Measurements from ENCODE around the gene ATXN8OS. TPM values are rescaled to one million over a fixed set of nuclear protein-coding genes. Genes with fewer than 3 reads are reported as not detected.
"Not testable (repeated sequence)": the region's sequence is repeated elsewhere in the genome, so short reads cannot be mapped to it uniquely, and the experiment has no call there.

The ATXN8OS gene
- total RNA-seq: not detected

GRCh38 chr13:70107498-70108281 lies at the start of gene ATXN8OS:
ATXN8OS (plus strand) TSS chr13:70107826.
- POLR2A ChIA-PET: no interaction called here
- Mint-ChIP-seq H3K4me1 (no peaks in the 10 kb centered on the region), H3K36me3 (no peaks in the 10 kb centered on the region), H3K9me3 (no peaks in the 10 kb centered on the region), H3K27ac (no peak within 1 kb of the TSS), H3K4me3 (no peak within 1 kb of the TSS), H3K27me3 (no peaks in the 10 kb centered on the region)
- DNase-seq (no peak), ATAC-seq (ENCODE audit: low read depth) (no peak)

DNA sequence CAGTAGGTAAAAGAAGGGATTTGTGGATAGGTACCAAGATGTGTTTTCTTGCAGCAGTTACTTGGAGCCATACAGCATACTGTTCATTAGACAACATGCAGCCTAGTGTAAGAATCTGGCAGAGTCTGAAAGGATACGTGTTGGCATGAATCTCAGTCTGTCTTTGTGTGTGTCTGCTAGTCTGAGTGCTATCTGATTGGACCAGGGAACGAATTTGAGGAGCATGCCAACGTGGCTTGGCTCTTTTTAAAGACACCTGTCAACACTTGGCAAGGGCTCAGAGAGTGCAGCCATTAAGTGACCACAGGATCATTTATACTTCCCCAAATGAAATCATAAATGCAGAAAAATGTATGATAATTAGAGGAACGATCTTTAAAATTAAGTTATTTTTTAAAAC lies 27.6 kb upstream of the ATXN8OS start:
- ATAC-seq (ENCODE audit: low read depth): no peak
- Mint-ChIP-seq H3K4me1 (no peaks in the 10 kb centered on the region), H3K27ac (no peak overlapping the region), H3K27me3 (no peaks in the 10 kb centered on the region), H3K36me3 (no peaks in the 10 kb centered on the region), H3K9me3 (peaks cover 3% of the 10 kb centered on the region), H3K4me3 (no peak overlapping the region)
- no peak for DNase-seq
- POLR2A ChIA-PET: no interaction called here

DNA sequence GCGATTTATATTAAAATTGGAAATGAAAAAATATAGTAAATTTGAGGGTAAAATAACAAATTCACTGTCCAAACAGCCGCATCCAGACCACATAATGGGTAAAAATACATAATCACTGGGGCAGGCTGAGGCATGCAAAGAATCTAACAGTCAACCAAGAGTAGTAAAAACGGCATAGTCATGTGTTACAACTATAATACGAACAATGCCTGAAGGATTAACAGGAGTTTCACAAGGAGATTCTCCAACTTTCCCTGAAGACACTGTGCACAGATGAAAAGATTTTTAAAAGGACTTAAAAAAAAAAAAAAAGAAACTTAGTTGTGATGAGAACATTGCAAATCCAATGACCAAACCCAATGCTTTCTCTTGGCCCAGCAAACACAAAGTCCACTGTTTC lies 20.4 kb upstream of the ATXN8OS start:
- POLR2A ChIA-PET: no interaction called here
- H3K27ac Mint-ChIP-seq: no peak overlapping the region
- no peak for ATAC-seq (ENCODE audit: low read depth)
- H3K9me3 Mint-ChIP-seq: peaks cover 5% of the 10 kb centered on the region
- no peaks in the 10 kb centered on the region for H3K27me3 Mint-ChIP-seq
- DNase-seq: no peak
- no peak overlapping the region for H3K4me3 Mint-ChIP-seq
- H3K4me1 Mint-ChIP-seq: no peaks in the 10 kb centered on the region
- no peaks in the 10 kb centered on the region for H3K36me3 Mint-ChIP-seq

DNA sequence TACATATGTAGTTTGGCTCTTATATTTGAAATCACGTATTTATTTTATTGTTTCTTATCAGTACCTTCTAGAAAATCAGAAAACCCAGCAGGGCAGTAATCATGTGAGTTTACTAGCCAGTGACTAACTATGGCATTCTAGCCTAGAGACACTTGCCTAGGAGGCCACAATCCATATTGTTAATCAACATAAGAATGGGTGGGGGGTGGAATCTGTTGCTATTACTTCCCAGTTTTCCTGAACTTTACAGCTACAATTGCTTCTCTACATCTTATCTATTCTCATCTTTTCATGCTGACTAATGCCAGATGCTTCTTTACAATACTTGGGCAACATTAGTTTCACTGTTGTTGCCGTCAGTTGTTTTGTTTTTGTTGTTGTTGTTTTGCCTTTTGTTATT lies 18.7 kb upstream of the ATXN8OS start:
- peaks cover 5% of the 10 kb centered on the region for H3K9me3 Mint-ChIP-seq
- ATAC-seq (ENCODE audit: low read depth) (no peak), DNase-seq (no peak)
- no peak overlapping the region for H3K27ac Mint-ChIP-seq
- POLR2A ChIA-PET: no interaction called here
- H3K4me1 Mint-ChIP-seq: no peaks in the 10 kb centered on the region
- no peaks in the 10 kb centered on the region for H3K36me3 Mint-ChIP-seq
- H3K27me3 Mint-ChIP-seq: no peaks in the 10 kb centered on the region
- no peak overlapping the region for H3K4me3 Mint-ChIP-seq

DNA sequence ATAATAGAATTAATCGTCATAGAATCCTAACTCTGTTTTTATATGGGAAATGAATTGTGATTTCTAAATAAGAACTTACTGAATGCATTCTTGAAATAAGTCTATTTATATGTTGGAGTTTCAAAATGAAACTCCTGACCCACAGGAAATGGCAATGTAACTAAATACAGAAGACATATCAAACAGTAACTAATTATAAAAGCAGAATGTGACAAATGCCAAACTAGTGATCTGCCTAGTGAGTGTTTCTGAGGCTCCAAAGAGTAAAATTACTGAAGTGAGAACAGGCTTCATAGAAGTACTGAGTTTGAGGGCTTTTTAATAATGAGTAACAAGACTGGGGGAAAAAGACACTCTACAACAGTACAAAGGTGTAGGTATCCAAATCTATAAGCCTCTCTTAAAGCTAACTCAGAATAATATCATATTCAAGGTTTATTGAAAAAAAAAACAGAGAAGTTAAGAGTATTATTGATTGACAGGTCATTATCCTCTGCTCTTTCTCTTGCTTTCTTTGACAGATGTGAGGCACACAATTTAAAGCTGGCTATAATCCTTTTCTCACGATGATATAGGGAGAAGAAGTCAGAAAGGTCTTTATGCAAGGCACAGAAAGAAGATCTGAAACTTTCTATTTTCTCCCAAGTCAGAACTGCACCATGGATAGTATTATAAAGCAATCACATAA lies 17.4 kb upstream of the ATXN8OS start:
- Mint-ChIP-seq H3K36me3 (no peaks in the 10 kb centered on the region), H3K9me3 (peaks cover 3% of the 10 kb centered on the region), H3K27ac (no peak overlapping the region), H3K4me1 (no peaks in the 10 kb centered on the region), H3K27me3 (no peaks in the 10 kb centered on the region), H3K4me3 (no peak overlapping the region)
- ATAC-seq (ENCODE audit: low read depth) (no peak), DNase-seq (no peak)
- POLR2A ChIA-PET: no interaction called here

DNA sequence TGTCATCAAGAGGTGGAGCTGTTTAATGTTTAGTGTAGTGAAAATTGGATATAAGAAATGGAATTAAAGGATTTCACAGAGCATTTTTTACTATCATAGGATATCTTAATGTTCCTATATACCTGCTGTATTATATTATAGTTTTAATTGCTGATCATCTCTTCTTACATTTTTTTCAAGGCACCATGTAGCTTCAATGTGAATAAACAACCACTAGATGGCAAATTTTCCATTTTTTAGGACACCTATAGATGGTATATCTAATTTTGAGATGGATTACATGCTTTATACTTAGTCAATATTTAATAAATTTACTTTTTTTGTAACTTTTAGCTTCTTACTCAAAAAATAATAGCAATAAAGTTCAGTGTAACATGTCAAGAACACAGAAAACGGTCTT lies 9.0 kb upstream of the ATXN8OS start:
- DNase-seq (no peak), ATAC-seq (ENCODE audit: low read depth) (no peak)
- no peak overlapping the region for H3K4me3 Mint-ChIP-seq
- POLR2A ChIA-PET: no interaction called here
- H3K27ac Mint-ChIP-seq: no peak overlapping the region
- H3K9me3 Mint-ChIP-seq: no peaks in the 10 kb centered on the region
- H3K27me3 Mint-ChIP-seq: no peaks in the 10 kb centered on the region
- no peaks in the 10 kb centered on the region for H3K36me3 Mint-ChIP-seq
- no peaks in the 10 kb centered on the region for H3K4me1 Mint-ChIP-seq

DNA sequence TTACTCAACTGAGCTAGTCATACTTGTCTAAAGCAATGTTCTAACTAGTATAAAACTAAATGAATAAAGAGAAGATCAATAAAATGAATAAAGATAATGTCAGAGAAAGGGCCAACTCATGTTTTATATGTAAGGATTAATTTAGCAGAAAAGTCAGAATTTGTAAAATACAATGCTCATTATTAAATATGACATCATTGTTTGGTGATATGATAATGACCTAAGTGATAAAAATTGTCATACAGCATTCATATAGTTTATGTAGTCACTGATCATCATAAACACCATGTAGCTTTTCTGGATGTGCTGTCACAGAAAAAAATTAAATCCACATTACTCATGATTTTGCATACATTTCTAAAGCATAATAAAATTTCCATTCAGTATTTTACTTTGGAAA lies 3.1 kb upstream of the ATXN8OS start:
- Mint-ChIP-seq H3K36me3 (no peaks in the 10 kb centered on the region), H3K4me3 (no peak overlapping the region), H3K27ac (no peak overlapping the region), H3K27me3 (no peaks in the 10 kb centered on the region), H3K4me1 (no peaks in the 10 kb centered on the region), H3K9me3 (no peaks in the 10 kb centered on the region)
- POLR2A ChIA-PET: no interaction called here
- DNase-seq (no peak), ATAC-seq (ENCODE audit: low read depth) (no peak)

GRCh38 chr13:70107125-70107497 lies 515 bp upstream of the ATXN8OS start:
- Mint-ChIP-seq H3K4me1 (no peaks in the 10 kb centered on the region), H3K27me3 (no peaks in the 10 kb centered on the region), H3K36me3 (no peaks in the 10 kb centered on the region), H3K4me3 (no peak overlapping the region), H3K9me3 (no peaks in the 10 kb centered on the region), H3K27ac (no peak overlapping the region)
- DNase-seq (no peak), ATAC-seq (ENCODE audit: low read depth) (no peak)
- POLR2A ChIA-PET: no interaction called here

- Mint-ChIP-seq H3K4me1 (no peaks in the 10 kb centered on the region), H3K27me3 (no peaks in the 10 kb centered on the region), H3K4me3 (no peak within 1 kb of the TSS), H3K27ac (no peak within 1 kb of the TSS), H3K9me3 (no peaks in the 10 kb centered on the region), H3K36me3 (no peaks in the 10 kb centered on the region)
- DNase-seq: no peak
- POLR2A ChIA-PET: no interaction called here
- ATAC-seq (ENCODE audit: low read depth): no peak
These were observed 905 bp downstream of the ATXN8OS start, which contains the start of gene KLHL1 for GRCh38 chr13:70108356-70109105. KLHL1 (minus strand) TSS chr13:70108452; CDS start chr13:70107699, 753 bp downstream.

DNA sequence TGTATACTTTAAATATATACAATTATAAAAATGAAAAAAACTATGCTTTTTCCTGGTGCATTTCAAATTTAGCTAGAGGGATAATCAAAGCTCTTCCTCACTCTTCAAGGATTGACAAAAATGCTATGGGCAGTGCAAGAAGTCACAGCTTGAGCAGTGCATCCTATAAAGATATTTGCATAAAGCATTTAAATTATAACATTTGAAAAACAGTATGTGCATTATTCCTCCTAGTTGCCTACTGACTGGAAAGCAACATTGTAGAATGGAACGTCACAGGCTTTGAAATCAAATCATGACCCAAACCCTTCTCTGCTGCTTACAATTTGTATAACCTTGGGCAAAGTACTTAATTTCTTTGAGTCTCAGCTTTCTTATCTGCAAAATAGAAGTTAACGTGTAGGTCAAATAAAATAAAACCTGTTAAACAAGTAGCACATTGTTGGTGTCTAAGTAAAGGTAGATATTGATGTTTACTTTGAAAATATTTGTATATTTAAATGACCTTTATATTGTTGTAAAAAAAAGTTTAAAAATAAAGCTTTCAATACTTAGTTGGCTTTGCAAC lies 9.8 kb downstream of the ATXN8OS start:
- Mint-ChIP-seq H3K4me3 (no peak overlapping the region), H3K36me3 (no peaks in the 10 kb centered on the region), H3K9me3 (no peaks in the 10 kb centered on the region), H3K27me3 (no peaks in the 10 kb centered on the region), H3K4me1 (no peaks in the 10 kb centered on the region), H3K27ac (no peak overlapping the region)
- no peak for ATAC-seq (ENCODE audit: low read depth)
- no peak for DNase-seq
- POLR2A ChIA-PET: no interaction called here

DNA sequence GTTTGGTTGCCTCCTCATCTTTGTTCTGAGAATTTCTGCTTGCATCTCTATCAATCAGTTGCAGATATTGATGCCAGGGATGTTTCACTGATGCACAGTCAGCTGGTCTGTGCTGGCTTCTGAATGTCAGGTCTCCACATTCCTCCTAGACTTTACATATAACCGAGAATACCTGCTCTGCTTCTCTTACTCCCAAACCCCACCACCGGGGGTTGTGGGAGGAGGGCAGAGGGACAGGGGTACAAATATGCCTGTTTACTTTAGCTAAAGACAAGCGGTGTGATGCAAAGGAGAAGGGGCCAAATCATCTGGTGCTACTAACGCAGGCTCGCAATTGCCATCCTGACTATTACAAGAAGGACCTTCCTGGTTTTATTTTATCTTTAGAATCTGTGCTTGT lies 18.1 kb downstream of the ATXN8OS start:
- no peaks in the 10 kb centered on the region for H3K9me3 Mint-ChIP-seq

GRCh38 chr13:70128098-70128497 lies 20.5 kb downstream of the ATXN8OS start:
- H3K27me3 Mint-ChIP-seq: no peaks in the 10 kb centered on the region
- peaks cover 5% of the 10 kb centered on the region for H3K9me3 Mint-ChIP-seq
- DNase-seq (no peak), ATAC-seq (ENCODE audit: low read depth) (no peak)
- POLR2A ChIA-PET: no interaction called here
- no peak overlapping the region for H3K27ac Mint-ChIP-seq
- no peaks in the 10 kb centered on the region for H3K4me1 Mint-ChIP-seq
- no peak overlapping the region for H3K4me3 Mint-ChIP-seq
- H3K36me3 Mint-ChIP-seq: no peaks in the 10 kb centered on the region

More for the DNA sequence above, 18.1 kb downstream of the ATXN8OS start:
- DNase-seq (no peak), ATAC-seq (ENCODE audit: low read depth) (no peak)
- Mint-ChIP-seq H3K27me3 (no peaks in the 10 kb centered on the region), H3K27ac (no peak overlapping the region), H3K4me1 (no peaks in the 10 kb centered on the region), H3K36me3 (no peaks in the 10 kb centered on the region), H3K4me3 (no peak overlapping the region)
- POLR2A ChIA-PET: no interaction called here

DNA sequence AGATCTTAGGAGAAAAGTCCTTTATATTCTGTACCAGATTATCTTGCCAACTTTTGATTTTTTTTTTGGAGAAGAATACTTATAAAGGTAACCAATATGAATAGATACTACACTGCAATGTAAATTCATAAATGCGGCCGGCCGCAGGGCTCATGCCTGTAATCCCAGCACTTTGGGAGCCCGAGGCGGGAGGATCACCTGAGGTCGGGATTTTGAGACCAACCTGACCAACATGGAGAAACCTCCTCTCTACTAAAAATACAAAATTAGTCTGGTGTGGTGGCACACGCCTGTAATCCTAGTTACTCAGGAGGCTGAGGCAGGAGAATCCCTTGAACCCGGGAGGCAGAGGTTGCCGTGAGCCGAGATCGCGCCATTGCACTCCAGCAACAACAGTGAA lies 35.0 kb downstream of the ATXN8OS start:
- ATAC-seq (ENCODE audit: low read depth); H3K27ac Mint-ChIP-seq; H3K9me3 Mint-ChIP-seq; DNase-seq; H3K27me3 Mint-ChIP-seq; H3K36me3 Mint-ChIP-seq; POLR2A ChIA-PET; H3K4me1 Mint-ChIP-seq; H3K4me3 Mint-ChIP-seq: not testable (repeated sequence)

Data from activated naive CD8-positive, alpha-beta T cell treated with anti-CD3 and anti-CD28 coated beads, Interleukin-2, amount 10 ng/mL, durations not matched to agents 7 days and 5 days (primary cell).